Activated CD4-positive, alpha-beta T cell treated with anti-CD3 and anti-CD28 coated beads, Interleukin-2, amount 50 U/mL, for 24 hours (primary cell): ENCODE results near the gene VEGFB.

ENCODE experiments used
- DNase-seq, 2 donors: peaks; one replicate each; pipeline ENCODE4 v3.0.0-alpha.2; 2020; ENCODE audit warnings: low read depth in 1 of 2, low spot score in 1 of 2

Gene VEGFB

DNA sequence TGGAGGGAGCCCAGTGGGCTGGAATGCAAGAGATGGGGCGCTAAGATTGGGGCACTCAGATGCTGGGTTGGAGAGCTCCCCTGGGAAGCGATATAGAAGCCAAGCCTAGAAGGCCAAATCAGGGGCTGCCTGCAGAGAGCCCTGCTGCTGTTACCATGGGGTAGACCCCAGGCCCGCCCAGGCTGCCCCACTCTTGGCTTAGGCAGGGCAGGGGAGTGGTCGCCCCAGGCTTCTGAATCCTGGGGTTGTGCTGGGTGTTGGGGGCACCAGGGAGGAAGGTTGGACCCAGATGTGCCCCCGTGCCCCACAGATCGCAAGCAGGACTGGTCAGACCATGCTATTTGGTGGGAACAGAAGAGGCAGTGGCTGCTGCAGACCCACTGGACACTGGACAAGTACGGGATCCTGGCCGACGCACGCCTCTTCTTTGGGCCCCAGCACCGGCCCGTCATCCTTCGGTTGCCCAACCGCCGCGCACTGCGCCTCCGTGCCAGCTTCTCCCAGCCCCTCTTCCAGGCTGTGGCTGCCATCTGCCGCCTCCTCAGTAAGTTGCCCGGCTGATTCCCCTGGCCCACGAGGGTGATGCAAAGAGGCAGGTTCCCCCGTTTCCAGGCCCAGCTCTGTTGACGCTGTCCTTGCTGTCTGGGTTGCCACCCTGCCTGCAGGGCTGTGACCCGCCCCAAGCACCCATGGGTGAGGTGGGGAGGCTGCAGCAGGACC lies 23.9 kb upstream of the VEGFB start:
- DNase-seq: no peak

- DNase-seq: no peak
Observed at GRCh38 chr11:64211181-64211872, 23.1 kb upstream of the VEGFB start.

DNA sequence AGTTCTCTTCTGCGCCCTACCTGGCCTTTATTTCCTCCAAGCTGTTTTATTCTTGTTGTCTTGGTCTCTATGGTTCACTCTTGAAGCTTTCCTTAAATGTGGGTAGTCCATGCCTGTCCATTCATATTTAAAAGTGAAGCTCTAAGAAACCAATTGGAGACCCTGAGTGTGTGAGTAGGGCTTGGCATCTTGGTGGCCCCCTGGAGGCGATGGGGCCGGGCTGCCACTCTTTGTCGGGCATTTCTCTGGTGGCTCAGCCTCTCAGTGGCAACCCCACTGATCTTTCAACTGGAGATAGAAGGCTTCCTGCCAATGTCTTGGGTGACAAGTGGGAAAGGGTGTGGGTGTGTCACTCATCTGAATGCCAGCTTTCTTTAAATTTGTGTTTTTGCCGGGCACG lies 17.5 kb upstream of the VEGFB start:
- DNase-seq: no peak

GRCh38 chr11:64218628-64219353 lies 15.6 kb upstream of the VEGFB start:
- DNase-seq: no peak

GRCh38 chr11:64219354-64219684 lies 15.1 kb upstream of the VEGFB start:
- no peak for DNase-seq

- no peak for DNase-seq
Observed at GRCh38 chr11:64219755-64220154, 14.6 kb upstream of the VEGFB start.

DNA sequence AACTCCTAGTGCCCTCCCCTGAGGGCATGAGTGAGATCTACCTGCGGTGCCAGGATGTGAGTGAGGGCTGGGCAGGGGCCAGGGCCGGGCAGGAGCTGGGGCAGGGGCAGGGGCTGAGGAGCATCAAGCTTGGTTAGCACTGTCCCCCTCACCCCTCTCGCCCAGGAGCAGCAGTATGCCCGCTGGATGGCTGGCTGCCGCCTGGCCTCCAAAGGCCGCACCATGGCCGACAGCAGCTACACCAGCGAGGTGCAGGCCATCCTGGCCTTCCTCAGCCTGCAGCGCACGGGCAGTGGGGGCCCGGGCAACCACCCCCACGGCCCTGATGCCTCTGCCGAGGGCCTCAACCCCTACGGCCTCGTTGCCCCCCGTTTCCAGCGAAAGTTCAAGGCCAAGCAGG lies 14.1 kb upstream of the VEGFB start:
- no peak for DNase-seq

DNA sequence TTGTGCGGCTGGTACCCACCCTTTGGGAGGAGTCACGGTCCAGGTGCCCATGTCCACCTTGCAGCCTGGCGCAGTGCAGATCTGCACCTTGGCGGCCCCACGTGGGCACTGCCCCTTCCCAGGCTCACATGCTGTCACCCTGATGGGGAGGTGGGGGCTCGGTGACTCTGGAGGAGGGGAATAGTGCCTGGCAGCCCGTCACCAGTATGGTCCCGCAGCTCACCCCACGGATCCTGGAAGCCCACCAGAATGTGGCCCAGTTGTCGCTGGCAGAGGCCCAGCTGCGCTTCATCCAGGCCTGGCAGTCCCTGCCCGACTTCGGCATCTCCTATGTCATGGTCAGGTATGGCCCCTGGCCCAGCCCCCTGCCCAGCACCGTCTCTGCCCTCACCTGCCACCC lies 13.6 kb upstream of the VEGFB start:
- no peak for DNase-seq

GRCh38 chr11:64222651-64223000 lies 11.8 kb upstream of the VEGFB start:
- DNase-seq: no peak

- DNase-seq: no peak
Observed at GRCh38 chr11:64223001-64223651, 11.3 kb upstream of the VEGFB start.

DNA sequence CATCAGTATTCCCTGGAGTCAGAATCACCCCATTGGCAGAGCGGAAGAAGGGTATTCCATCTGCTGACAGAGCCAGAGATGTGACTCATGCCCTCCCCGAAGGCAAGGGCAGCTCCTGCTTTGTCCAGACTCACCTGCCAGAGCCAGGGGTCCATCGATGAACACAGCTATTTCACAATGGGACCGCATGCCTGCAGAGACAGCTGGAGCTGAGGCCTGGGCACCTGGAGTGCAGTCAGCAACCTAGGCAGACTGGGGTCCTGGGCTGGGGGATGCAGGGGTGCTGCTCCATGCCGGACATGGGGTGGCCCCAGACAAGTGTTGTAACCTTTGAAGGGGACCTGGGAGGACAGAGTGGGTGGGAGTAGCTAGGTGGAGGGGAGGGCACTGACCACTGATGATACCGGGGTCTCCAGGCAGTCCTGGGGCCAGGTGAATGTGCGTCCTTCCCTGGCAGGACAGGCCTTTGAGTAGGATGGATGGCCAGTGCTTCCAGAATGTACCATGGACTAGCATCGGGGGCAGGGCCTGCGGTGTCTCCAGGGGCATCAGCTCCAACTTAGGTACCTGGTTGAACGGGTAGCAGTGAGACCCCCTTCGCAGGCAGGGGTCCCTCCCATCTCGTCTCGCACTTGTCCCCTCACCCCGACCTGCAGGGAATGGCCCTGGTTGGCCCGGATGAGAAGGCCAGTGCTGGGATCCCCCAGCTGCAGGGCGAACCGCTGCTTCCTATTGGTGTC lies 10.1 kb upstream of the VEGFB start:
- no peak for DNase-seq

- DNase-seq: no peak
Observed at GRCh38 chr11:64224891-64225607, 9.3 kb upstream of the VEGFB start.

DNA sequence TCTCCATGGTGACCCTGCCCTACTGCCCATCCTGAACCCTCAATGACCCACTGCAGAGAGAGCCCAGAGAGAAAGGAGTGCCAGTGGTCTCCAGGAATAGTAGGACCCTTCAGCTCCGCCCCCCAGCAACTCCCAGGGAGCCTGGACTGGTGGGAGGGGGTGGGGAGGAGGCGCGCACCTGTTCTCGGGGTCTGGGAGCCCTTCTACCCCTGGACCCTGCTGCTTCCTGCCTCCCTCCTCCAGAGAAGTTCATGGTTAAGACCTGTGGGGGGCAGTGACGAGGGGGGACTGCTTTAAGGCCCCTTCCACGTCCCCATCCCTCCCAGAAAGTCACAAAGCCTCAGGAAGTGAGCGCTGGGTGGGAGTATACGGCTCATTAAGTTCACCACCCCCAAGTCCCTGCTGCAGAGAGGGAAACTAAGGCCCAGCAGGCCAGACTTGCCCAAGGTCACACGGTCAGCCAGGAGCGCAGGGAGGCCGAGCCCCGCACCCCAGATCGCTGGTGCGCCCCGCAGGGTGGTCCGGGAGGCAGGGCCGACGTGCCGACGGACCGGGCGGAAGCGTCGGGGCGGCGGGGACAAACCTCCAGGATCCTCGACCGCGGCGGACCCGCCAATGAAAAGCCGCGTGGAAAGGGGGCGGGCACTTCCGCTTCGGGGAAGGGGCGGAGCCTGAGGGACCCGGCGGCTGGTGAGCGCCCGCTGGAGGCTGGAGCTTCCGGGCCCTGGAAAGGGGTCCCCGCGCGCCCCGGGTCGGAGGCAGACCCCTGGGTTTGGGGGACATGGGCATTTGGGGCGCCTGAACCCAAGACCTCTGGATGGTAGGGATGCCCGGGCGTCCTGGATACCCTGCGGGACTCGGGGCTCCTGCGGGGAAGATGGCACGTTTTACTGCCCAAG lies 8.5 kb upstream of the VEGFB start, which contains the start of the genes NUDT22 and TRPT1:
NUDT22 (plus strand) TSS at position 667 of the 899 bp plus-strand sequence. CDS start 379 bp downstream, outside the sequence.
TRPT1 (minus strand) TSS at position 579 of the 899 bp plus-strand sequence; CDS start at position 253, 326 bp downstream.
- peak; percentile 94 for DNase-seq

DNA sequence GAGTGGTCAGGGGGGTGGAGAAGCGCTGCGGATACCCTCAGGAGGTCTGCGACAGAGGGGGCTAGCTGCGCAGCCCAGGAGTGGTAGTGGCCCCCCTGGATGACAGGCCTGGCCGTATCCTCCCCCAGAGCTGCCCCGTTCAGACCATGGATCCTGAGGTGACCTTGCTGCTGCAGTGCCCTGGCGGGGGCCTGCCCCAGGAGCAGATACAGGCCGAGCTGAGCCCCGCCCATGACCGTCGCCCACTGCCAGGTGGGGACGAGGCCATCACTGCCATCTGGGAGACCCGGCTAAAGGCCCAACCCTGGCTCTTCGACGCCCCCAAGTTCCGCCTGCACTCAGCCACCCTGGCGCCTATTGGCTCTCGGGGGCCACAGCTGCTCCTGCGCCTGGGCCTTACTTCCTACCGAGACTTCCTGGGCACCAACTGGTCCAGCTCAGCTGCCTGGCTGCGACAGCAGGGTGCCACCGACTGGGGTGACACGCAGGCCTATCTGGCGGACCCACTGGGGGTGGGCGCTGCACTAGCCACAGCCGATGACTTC lies 7.8 kb upstream of the VEGFB start:
- no peak for DNase-seq

- DNase-seq: no peak
Observed at GRCh38 chr11:64227405-64227956, 6.9 kb upstream of the VEGFB start.

- no peak for DNase-seq
Observed at GRCh38 chr11:64229090-64229743, 5.2 kb upstream of the VEGFB start.

- no peak for DNase-seq
Observed at GRCh38 chr11:64229744-64230170, 4.6 kb upstream of the VEGFB start.
